ENCODE results near the gene TOM1. TPM values are rescaled to one million over a fixed set of nuclear protein-coding genes. Genes with fewer than 3 reads are reported as not detected.

TOM1 gene
- total RNA-seq, result 10 to 100 TPM; 32.1 to 34.0 TPM
- long read RNA-seq, donor 1, transcript TOM1-210 (15 exons, 2,389 nt), result major isoform, 17 of 26 reads
- long read RNA-seq, donor 1, partial matches to known transcripts, result 3 of 26 reads
- long read RNA-seq, donor 1, other reads (novel, unspliced or antisense), result 4 of 26 reads
- long read RNA-seq, donor 2, transcript TOM1-210 (15 exons, 2,389 nt), result major isoform, 76 of 140 reads
- long read RNA-seq, donor 2, transcript TOM1-204 (15 exons, 2,390 nt), result minor isoform, 20 of 140 reads
- long read RNA-seq, donor 2, partial matches to known transcripts, result 10 of 140 reads
- long read RNA-seq, donor 2, other reads (novel, unspliced or antisense), result 32 of 140 reads

GRCh38 chr22:35299673-35300499 lies at the start of gene TOM1:
Gene TOM1, plus strand, starts transcription at chr22:35299894. Its CDS starts 35 bp downstream, at chr22:35299929.
- DNase-seq (ENCODE audit: low spot score), result peak; percentile 99
- intact Hi-C loops (cut with DNase I), result no loop called here

GRCh38 chr22:35250156-35250555 lies 49.5 kb upstream of the TOM1 start:
- intact Hi-C loops (cut with DNase I), result no loop called here
- no peak for DNase-seq (ENCODE audit: low spot score)

GRCh38 chr22:35253946-35254345 lies 45.7 kb upstream of the TOM1 start:
- no peak for DNase-seq (ENCODE audit: low spot score)
- intact Hi-C loops (cut with DNase I), result no loop called here

GRCh38 chr22:35257002-35257320 lies 42.7 kb upstream of the TOM1 start:
- intact Hi-C loops (cut with DNase I), result no loop called here

GRCh38 chr22:35257321-35258190 lies 42.1 kb upstream of the TOM1 start, which contains the start of gene HMGXB4:
Gene HMGXB4, plus strand, starts transcription at chr22:35257493. Its CDS starts 4,898 bp downstream, at chr22:35262391.
- intact Hi-C loops (cut with DNase I), result no loop called here
- DNase-seq (ENCODE audit: low spot score), result peak; percentile 97

More at GRCh38 chr22:35257002-35257320, 42.7 kb upstream of the TOM1 start:
- no peak for DNase-seq (ENCODE audit: low spot score)

GRCh38 chr22:35258191-35258988 lies 41.3 kb upstream of the TOM1 start:
- intact Hi-C loops (cut with DNase I), result no loop called here
- DNase-seq (ENCODE audit: low spot score), result no peak

- intact Hi-C loops (cut with DNase I), result no loop called here
- no peak for DNase-seq (ENCODE audit: low spot score)
Measured at GRCh38 chr22:35264986-35265385, 34.7 kb upstream of the TOM1 start.

- intact Hi-C loops (cut with DNase I), result no loop called here
- DNase-seq (ENCODE audit: low spot score), result no peak
Measured at GRCh38 chr22:35266277-35266676, 33.4 kb upstream of the TOM1 start.

GRCh38 chr22:35269630-35270029 lies 30.1 kb upstream of the TOM1 start:
- no peak for DNase-seq (ENCODE audit: low spot score)
- intact Hi-C loops (cut with DNase I), result no loop called here

- no peak for DNase-seq (ENCODE audit: low spot score)
- intact Hi-C loops (cut with DNase I), result no loop called here
Measured at GRCh38 chr22:35274154-35274871, 25.4 kb upstream of the TOM1 start.

GRCh38 chr22:35275580-35275979 lies 24.1 kb upstream of the TOM1 start:
- intact Hi-C loops (cut with DNase I), result no loop called here
- DNase-seq (ENCODE audit: low spot score), result no peak

- intact Hi-C loops (cut with DNase I), result no loop called here
- DNase-seq (ENCODE audit: low spot score), result no peak
Measured at GRCh38 chr22:35276019-35276418, 23.7 kb upstream of the TOM1 start.

- intact Hi-C loops (cut with DNase I), result no loop called here
- DNase-seq (ENCODE audit: low spot score), result no peak
Measured at GRCh38 chr22:35288116-35288515, 11.6 kb upstream of the TOM1 start.

GRCh38 chr22:35292786-35293185 lies 6.9 kb upstream of the TOM1 start:
- intact Hi-C loops (cut with DNase I), result no loop called here

GRCh38 chr22:35296051-35296450 lies 3.6 kb upstream of the TOM1 start:
- intact Hi-C loops (cut with DNase I), result no loop called here
- DNase-seq (ENCODE audit: low spot score), result no peak

More at GRCh38 chr22:35292786-35293185, 6.9 kb upstream of the TOM1 start:
- no peak for DNase-seq (ENCODE audit: low spot score)

- intact Hi-C loops (cut with DNase I), result no loop called here
- DNase-seq (ENCODE audit: low spot score), result no peak
Measured at GRCh38 chr22:35299217-35299672, 449 bp upstream of the TOM1 start.

GRCh38 chr22:35301372-35301874 lies 1.7 kb downstream of the TOM1 start:
- DNase-seq (ENCODE audit: low spot score), result no peak
- intact Hi-C loops (cut with DNase I), result no loop called here

GRCh38 chr22:35303029-35303624 lies 3.4 kb downstream of the TOM1 start:
- intact Hi-C loops (cut with DNase I), result no loop called here
- no peak for DNase-seq (ENCODE audit: low spot score)
